Cardiac fibroblast (primary cell): ENCODE measurements around the gene BAD.

Experiments used
- DNase-seq, 2 donors: peaks; one replicate each; pipeline versions ENCODE4 v3.0.0 to v3.0.0-alpha.2; 2010; ENCODE audit warnings: low read depth in 2 of 2
- H3K4me3 ChIP-seq, 2 donors: replicated peaks in 1 of 2; 1 replicate in 1 of 2; 2 replicates in 1 of 2; pipeline ENCODE4 v1.5.1; 2011; ENCODE audit warnings: low read depth in 2 of 2, low read length in 2 of 2, mild to moderate bottlenecking in 2 of 2, moderate library complexity in 1 of 2
- CTCF ChIP-seq: IDR thresholded peaks from one replicate; pipeline ENCODE4 v1.5.1; 2011; ENCODE audit warnings: low read depth, mild to moderate bottlenecking, low read length, inconsistent platforms

BAD gene

GRCh38 chr11:64288353-64288750, 3.9 kb upstream of the BAD start:
- H3K4me3 ChIP-seq, result no peak overlapping the region
- DNase-seq, result no peak
- no peak for TF ChIP-seq CTCF

GRCh38 chr11:64287676-64288352, 3.3 kb upstream of the BAD start:
- H3K4me3 ChIP-seq, result no peak overlapping the region
- no peak for DNase-seq
- TF ChIP-seq CTCF, result no peak

GRCh38 chr11:64286801-64287159, 2.3 kb upstream of the BAD start:
- no peak for TF ChIP-seq CTCF
- DNase-seq, result no peak
- no peak overlapping the region for H3K4me3 ChIP-seq

GRCh38 chr11:64285885-64286800, 1.7 kb upstream of the BAD start:
- no peak for DNase-seq
- no peak for TF ChIP-seq CTCF
- H3K4me3 ChIP-seq, result peak overlapping the region; percentile 68 to 80

GRCh38 chr11:64284962-64285884, 758 bp upstream of the BAD start, which contains the start of gene GPR137:
Gene GPR137 (plus strand): TSS chr11:64285848. CDS start chr11:64286525, 677 bp downstream.
- TF ChIP-seq CTCF, result no peak
- peak within 1 kb of the TSS; percentile 76 to 80 for H3K4me3 ChIP-seq
- DNase-seq, result peak; percentile 71 to 73

GRCh38 chr11:64283092-64283491, 1.4 kb downstream of the BAD start:
- DNase-seq, result no peak
- no peak for TF ChIP-seq CTCF
- peak overlapping the region in 1 of 2 donors; percentile 4 for H3K4me3 ChIP-seq
